Erythroblast (primary cell): Measurements from ENCODE around the gene FGFBP1.

ENCODE experiments used
- GATA1 ChIP-seq: IDR thresholded peaks from 2 replicates; pipeline ENCODE4 v1.6.1; 2011; ENCODE audit warnings: low read depth, mild to moderate bottlenecking, control low read depth, low read length, moderate library complexity
- POLR2A ChIP-seq: IDR thresholded peaks from 2 replicates; pipeline ENCODE4 v1.6.1; 2011; ENCODE audit warnings: mild to moderate bottlenecking, low read length

DNA sequence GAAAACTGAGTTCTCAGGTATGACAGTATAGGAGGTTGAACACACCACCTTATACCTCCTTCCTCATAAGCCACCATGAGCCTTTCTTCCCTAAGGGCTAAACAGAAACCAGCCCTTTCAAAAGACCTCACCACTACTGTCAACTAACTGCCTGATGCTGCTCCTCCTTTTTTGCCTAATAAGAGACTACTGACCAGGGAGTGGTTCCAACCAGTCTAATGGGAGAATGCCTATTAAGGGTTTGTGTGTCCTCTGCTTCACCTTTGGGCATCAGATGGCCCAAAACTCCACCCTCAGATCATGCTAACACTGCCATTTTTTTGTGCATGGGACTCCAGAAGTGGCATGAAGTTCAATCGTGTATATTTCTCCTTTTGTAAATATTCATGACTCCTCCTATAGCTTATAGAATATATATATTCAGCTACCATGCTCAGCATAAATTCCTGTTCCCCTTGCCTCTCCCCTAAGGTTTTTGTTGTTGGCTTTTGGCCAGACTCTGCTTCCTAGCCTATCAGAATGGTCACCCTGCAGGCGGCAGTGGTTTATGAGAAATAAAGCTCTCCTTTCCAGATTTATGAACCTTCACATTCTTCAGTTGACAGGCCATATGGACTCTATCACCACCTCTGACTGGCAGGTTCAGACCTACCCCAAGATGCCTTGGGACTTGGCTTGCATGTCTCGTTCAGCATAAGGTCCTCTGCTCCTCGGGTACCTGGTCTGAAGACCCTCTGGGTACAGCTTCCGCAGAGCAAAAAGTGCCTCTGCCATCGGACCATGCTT lies 28.2 kb downstream of the FGFBP1 start:
- no peak for TF ChIP-seq POLR2A
- no peak for TF ChIP-seq GATA1
